Hepatocyte (in vitro differentiated cells): ENCODE data around the gene SALL1.

Source experiments
- EZH2 ChIP-seq: fragments of 200-600 bp; sonication (generic); IDR thresholded peaks from 2 replicates; pipeline ENCODE4 v1.6.1; 2016; ENCODE audit warnings: antibody characterized with exemption, mild to moderate bottlenecking, borderline replicate concordance
- EZH2phosphoT487 ChIP-seq: fragments of 200-600 bp; sonication (generic); IDR thresholded peaks from one replicate; pipeline ENCODE4 v1.6.1; 2018; ENCODE audit warnings: antibody characterized with exemption, mild to moderate bottlenecking, low read depth, moderate library complexity; ENCODE audit not compliant: unreplicated experiment, severe bottlenecking
- TF ChIP-seq, protein P1 (sequence below): fragments of 200-600 bp; sonication (generic); IDR thresholded peaks from 2 replicates; pipeline ENCODE4 v1.5.1; 2016; ENCODE audit warnings: antibody characterized with exemption, mild to moderate bottlenecking; ENCODE audit not compliant: poor library complexity

DNA sequence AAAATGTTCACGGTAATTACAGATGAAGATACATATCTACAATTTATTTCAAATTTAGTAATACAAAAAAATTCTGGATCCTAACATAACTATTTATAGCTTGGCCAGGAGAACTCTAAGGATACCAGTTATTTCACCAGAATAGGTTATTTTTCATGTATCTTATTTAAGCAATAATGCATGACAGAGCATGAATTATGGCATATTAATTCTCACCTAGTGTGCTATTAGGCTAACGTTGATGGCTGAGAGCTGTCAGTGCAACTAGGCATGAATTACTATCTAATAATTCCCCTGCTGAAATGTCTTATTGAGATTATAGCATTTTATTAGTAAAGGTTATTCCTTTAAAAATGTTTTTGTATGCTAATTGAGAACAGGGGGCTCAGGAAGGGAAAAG lies 44.5 kb downstream of the SALL1 start:
- TF ChIP-seq, protein P1, sequence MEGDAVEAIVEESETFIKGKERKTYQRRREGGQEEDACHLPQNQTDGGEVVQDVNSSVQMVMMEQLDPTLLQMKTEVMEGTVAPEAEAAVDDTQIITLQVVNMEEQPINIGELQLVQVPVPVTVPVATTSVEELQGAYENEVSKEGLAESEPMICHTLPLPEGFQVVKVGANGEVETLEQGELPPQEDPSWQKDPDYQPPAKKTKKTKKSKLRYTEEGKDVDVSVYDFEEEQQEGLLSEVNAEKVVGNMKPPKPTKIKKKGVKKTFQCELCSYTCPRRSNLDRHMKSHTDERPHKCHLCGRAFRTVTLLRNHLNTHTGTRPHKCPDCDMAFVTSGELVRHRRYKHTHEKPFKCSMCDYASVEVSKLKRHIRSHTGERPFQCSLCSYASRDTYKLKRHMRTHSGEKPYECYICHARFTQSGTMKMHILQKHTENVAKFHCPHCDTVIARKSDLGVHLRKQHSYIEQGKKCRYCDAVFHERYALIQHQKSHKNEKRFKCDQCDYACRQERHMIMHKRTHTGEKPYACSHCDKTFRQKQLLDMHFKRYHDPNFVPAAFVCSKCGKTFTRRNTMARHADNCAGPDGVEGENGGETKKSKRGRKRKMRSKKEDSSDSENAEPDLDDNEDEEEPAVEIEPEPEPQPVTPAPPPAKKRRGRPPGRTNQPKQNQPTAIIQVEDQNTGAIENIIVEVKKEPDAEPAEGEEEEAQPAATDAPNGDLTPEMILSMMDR = no peak
- TF ChIP-seq EZH2phosphoT487 (no peak), EZH2 (no peak)
